HG03439 (cell line): ENCODE data around the gene RHOT2.

Experiments
- ATAC-seq: cut with Tn5 transposase; IDR thresholded peaks from one replicate; pipeline ENCODE4 v1.9.1; 2021; ENCODE audit warnings: mild to moderate bottlenecking, moderate library complexity; ENCODE audit not compliant: unreplicated experiment

The RHOT2 gene

GRCh38 chr16:632486-633335 is 35.2 kb upstream of the RHOT2 start:
- no peak for ATAC-seq

DNA sequence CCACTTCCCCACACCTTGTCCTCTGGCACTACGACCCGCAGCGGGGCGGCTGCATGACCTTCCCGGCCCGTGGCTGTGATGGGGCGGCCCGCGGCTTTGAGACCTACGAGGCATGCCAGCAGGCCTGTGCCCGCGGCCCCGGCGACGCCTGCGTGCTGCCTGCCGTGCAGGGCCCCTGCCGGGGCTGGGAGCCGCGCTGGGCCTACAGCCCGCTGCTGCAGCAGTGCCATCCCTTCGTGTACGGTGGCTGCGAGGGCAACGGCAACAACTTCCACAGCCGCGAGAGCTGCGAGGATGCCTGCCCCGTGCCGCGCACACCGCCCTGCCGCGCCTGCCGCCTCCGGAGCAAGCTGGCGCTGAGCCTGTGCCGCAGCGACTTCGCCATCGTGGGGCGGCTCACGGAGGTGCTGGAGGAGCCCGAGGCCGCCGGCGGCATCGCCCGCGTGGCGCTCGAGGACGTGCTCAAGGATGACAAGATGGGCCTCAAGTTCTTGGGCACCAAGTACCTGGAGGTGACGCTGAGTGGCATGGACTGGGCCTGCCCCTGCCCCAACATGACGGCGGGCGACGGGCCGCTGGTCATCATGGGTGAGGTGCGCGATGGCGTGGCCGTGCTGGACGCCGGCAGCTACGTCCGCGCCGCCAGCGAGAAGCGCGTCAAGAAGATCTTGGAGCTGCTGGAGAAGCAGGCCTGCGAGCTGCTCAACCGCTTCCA is 34.4 kb upstream of the RHOT2 start:
- no peak for ATAC-seq

GRCh38 chr16:634051-634670 is 33.8 kb upstream of the RHOT2 start:
- ATAC-seq = no peak

DNA sequence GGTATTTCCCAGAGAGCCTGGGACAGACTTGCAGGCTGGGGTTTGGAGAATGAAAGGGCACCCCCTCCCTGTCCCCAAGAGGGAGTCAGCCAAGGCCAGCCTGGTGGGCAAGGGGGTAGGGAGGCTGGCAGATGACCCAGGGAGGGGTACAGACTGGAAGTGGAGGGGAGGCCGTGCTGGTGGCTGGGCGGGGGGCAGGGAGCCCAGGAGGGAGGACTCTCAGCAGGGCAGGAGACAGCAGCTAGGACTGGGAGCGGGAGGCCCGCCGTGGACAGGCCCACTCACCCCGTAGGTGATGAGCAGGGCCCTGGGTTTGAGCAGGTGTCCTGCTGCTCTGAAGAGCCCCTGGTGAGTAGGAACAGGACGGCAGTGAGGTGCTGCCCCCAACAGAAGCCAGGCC is 32.9 kb upstream of the RHOT2 start:
- ATAC-seq = no peak

- ATAC-seq = no peak
Observed at GRCh38 chr16:635573-636205, 32.2 kb upstream of the RHOT2 start.

GRCh38 chr16:636206-637080 is 31.5 kb upstream of the RHOT2 start, which contains the start of gene METTL26:
Gene METTL26 (minus strand): TSS chr16:636305. CDS start chr16:636290, 15 bp downstream.
- ATAC-seq = peak; percentile 71

DNA sequence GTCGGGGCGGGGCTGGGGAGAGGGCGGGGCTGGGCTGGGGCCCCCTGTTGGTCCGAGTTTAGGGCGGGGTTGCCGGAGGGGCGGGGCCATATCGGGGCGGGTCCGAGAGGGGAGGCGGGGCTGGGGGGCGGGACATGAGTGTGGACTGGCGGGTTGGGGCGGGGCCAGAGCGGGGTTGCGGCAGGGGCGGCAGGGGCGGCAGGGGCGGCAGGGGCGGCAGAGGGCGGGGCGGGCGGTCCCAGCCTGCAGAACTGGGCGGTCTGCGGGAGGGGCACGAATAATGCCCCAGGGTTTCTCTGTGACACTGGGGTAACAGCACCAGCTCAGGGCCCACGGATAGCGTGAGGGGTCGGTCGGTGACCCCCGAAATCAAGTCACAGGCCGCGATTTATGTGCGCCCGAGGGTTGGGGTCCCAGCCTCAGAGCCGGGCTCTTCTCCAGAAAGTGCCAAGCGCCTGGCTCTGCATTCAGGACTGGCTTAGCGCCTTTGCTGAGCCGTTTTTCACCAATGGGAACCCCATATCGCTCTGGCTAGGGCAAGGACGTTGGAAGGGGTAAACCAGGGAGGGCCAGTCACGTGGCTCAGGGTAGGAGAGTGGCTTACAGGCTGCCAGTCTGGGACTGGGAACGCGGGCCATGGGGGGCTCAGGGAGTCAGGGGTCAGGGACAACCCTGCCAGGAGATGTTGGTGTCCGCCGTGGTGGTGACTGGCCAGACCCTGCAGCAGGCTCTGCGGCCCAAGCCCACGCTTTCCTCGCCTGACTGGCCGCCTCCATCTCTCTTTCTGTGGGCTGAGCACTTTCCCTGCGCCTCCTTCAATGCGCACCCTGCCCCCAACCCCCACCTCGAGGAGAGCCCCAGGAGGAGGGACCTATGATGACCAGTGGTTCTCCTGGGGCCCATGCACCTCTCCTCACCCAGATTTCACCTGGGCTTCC is 30.6 kb upstream of the RHOT2 start:
- ATAC-seq = no peak

DNA sequence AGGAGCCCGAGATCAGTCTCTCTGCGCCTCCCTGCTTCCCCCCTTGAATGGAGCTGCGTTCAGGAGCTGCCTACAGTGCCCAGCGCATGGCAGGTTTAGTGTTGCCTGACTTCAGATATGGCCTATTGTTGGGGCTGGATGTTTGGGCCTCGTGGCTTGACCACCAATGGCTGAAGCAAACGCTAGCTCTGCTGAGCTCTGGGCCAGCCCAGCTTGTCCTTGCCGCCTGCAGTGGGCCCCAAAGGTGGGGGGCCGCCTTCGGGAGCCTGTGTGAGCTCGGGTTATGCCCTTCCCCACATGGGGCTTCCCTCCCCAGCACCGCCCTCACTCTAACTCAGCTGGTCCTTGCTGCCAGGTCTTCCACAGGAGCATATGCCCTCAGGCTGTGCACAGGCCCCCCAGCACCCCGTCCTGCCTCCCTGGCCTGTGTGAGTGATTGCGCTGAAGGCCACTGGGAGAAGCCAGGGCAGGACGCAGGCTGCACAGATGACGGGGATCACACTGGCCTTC is 29.8 kb upstream of the RHOT2 start:
- no peak for ATAC-seq

GRCh38 chr16:638836-639235 is 29.1 kb upstream of the RHOT2 start:
- no peak for ATAC-seq

- no peak for ATAC-seq
Observed at GRCh38 chr16:640614-641013, 27.3 kb upstream of the RHOT2 start.

DNA sequence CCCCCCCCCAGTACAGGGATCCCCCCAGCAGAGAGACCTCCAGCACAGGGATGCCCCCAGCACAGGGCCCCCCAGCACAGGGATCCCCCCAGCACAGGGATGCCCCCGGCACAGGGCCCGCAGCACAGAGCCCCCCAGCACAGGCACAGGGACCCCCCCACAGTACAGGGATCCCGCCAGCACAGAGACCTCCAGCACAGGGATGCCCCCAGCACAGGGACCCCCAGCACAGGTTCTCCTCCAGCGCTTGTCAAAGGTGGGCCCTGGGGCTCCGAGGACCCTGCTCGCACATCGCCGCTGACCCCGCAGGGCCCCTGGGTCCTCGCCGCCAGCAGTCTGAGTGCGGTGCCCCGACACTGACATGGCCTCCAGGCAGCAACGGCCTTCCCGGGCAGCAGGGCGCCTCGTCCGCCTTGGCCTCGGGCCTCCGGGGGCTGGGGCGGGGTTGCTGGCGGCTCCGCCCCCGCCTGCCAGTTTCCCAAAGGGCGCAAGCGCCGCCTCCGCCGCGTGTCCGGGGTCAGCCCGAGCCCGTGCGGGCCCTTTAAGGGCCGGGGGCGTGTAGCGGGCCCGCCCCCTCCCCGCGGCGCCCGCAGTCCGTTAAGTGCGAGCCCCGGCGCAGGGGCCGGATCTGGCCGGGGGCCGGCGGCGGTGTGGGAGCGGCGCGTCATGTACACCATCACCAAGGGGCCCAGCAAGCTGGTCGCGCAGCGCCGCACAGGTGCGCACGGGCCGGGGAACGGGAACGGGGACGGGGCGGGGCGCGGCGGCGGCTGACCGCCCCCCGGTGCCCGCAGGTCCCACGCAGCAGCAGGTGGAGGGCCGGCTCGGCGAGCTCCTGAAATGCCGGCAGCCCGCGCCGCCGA is 26.4 kb upstream of the RHOT2 start, which contains the start of gene MCRIP2:
Gene MCRIP2, plus strand, starts transcription at position 503 of the 863 bp plus-strand sequence. Its CDS starts 164 bp downstream, at position 667.
- peak; percentile 44 for ATAC-seq

- ATAC-seq = peak; percentile 37
Observed at GRCh38 chr16:642189-643049, 25.5 kb upstream of the RHOT2 start.

- ATAC-seq = no peak
Observed at GRCh38 chr16:643050-643368, 24.9 kb upstream of the RHOT2 start.

GRCh38 chr16:644556-644955 is 23.4 kb upstream of the RHOT2 start:
- no peak for ATAC-seq

- no peak for ATAC-seq
Observed at GRCh38 chr16:645852-646678, 21.9 kb upstream of the RHOT2 start.

- ATAC-seq = no peak
Observed at GRCh38 chr16:646679-647172, 21.2 kb upstream of the RHOT2 start.
